OCI-LY7 (cell line): ENCODE data around the gene PLXNA4. TPM values are rescaled to one million over a fixed set of nuclear protein-coding genes. Genes with fewer than 3 reads are reported as not detected.

Source experiments
- BruUV-seq: library from RNA; stranded (reverse); fragments of 400-500 nt; replicated peaks from 2 replicates; lab custom pipeline; 2021; lab: Mats Ljungman, UMichigan
- CTCF ChIA-PET: fragments of 300-600 bp; sonication (Branson Sonifier 250); formaldehyde crosslinking; loops from one replicate; lab custom pipeline; 2022; ENCODE audit warnings: antibody characterized with exemption; ENCODE audit not compliant: unreplicated experiment; lab: Charles Lee
- POLR2A ChIA-PET: fragments of 300-600 bp; sonication (Branson Sonifier 250); formaldehyde crosslinking; loops from one replicate; lab custom pipeline; 2022; ENCODE audit warnings: antibody characterized with exemption; lab: Charles Lee
- DNase-seq: peaks from one replicate; pipeline ENCODE4 v3.0.0-alpha.2; 2015; ENCODE audit warnings: low spot score
- H2AFZ ChIP-seq: fragments of 200-600 bp; sonication (generic), shearing (Covaris generic); 2 replicates; pipeline ENCODE4 v1.6.1; 2014; ENCODE audit warnings: mild to moderate bottlenecking, antibody characterized with exemption, low read length, moderate library complexity
- H3K27ac ChIP-seq: fragments of 200-600 bp; sonication (generic); 2 replicates; pipeline ENCODE4 v1.5.1; 2014; ENCODE audit warnings: mixed run types, low read depth, mild to moderate bottlenecking, moderate library complexity, low read length, inconsistent platforms; ENCODE audit not compliant: poor library complexity, severe bottlenecking
- H3K36me3 ChIP-seq: fragments of 200-600 bp; sonication (generic); 2 replicates; pipeline ENCODE4 v1.6.1; 2014; ENCODE audit warnings: mild to moderate bottlenecking, antibody characterized with exemption, low read length, moderate library complexity, mixed read lengths; ENCODE audit not compliant: insufficient read depth
- H3K4me1 ChIP-seq: fragments of 200-600 bp; sonication (generic); 2 replicates; pipeline ENCODE4 v1.5.1; 2014; ENCODE audit warnings: mild to moderate bottlenecking, low read length; ENCODE audit not compliant: insufficient read depth, poor library complexity, severe bottlenecking
- H3K4me2 ChIP-seq: fragments of 200-600 bp; sonication (generic); 2 replicates; pipeline ENCODE4 v1.6.1; 2014; ENCODE audit warnings: mild to moderate bottlenecking, low read length
- H3K4me3 ChIP-seq: fragments of 200-600 bp; sonication (generic); 2 replicates; pipeline ENCODE4 v1.5.1; 2014; ENCODE audit warnings: mild to moderate bottlenecking, low read depth, low read length; ENCODE audit not compliant: poor library complexity, severe bottlenecking
- H3K79me2 ChIP-seq: fragments of 200-600 bp; sonication (generic); 2 replicates; pipeline ENCODE4 v1.6.1; 2016; ENCODE audit warnings: low read depth, mild to moderate bottlenecking, low read length, moderate library complexity, mixed read lengths; ENCODE audit not compliant: insufficient read depth
- H3K9me2 ChIP-seq: fragments of 200-600 bp; sonication (generic); 2 replicates; pipeline ENCODE4 v1.6.1; 2016; ENCODE audit warnings: mild to moderate bottlenecking, low read length, mixed read lengths; ENCODE audit not compliant: insufficient read depth
- H3K9me3 ChIP-seq: fragments of 200-600 bp; sonication (generic); 2 replicates; pipeline ENCODE4 v1.6.1; 2014; ENCODE audit warnings: mild to moderate bottlenecking, mixed run types, low read length, mixed read lengths
- H4K20me1 ChIP-seq: fragments of 200-600 bp; sonication (generic); 2 replicates; pipeline ENCODE4 v1.6.1; 2014; ENCODE audit warnings: mild to moderate bottlenecking, antibody characterized with exemption, low read length, moderate library complexity, mixed read lengths; ENCODE audit not compliant: insufficient read depth
- EZH2phosphoT487 ChIP-seq: fragments of 200-600 bp; sonication (generic); IDR thresholded peaks from 2 replicates; pipeline ENCODE4 v1.6.1; 2018; ENCODE audit warnings: low read depth, borderline replicate concordance, mild to moderate bottlenecking, mixed run types, antibody characterized with exemption, low read length, moderate library complexity, mixed read lengths
- intact Hi-C: fragments of 100-400 bp; cut with micrococcal nuclease; formaldehyde crosslinking; loops from one replicate; pipeline ENCODE4 v1.10.0; 2022; ENCODE audit not compliant: unreplicated experiment
- total RNA-seq, 2 experiments: library from RNA; depleted of rRNA in 1 of 2; stranded (reverse); fragments of >200 nt in 1 of 2; shearing (Covaris generic) in 1 of 2; gene quantifications; 2 replicates each; pipeline ENCODE4 v1.2.3, GENCODE V29; 2014 to 2022
- TF ChIP-seq, protein P1 (sequence below): fragments of 200-600 bp; sonication (generic); conservative IDR thresholded peaks from 2 replicates; pipeline ENCODE4 v1.5.1; 2014; ENCODE audit warnings: mild to moderate bottlenecking, antibody characterized with exemption, low read length, moderate library complexity, mixed read lengths

PLXNA4 gene
- total RNA-seq, 2 experiments from 2014 or later: not detected

DNA sequence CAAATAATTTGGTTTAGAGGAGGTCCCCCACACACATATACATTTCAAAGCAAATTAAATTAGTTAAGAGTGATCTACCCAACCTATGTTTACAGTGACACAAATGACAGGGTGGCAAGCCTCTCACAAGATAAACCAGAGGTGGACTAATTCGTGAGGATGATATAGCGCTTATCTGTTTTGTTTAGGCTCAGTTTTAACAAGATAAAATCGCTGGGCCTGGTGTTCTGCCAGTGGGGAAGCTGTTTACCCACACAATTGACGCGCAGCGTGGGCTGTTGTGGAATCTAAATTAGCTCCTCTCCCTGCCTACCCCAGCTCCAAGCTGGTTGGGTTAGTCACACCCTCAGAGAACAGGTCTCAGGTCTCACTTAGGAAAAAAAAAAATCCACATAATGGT, 16.7 kb upstream of the PLXNA4 start:
- no peaks in the 10 kb centered on the region for H3K79me2 ChIP-seq
- H4K20me1 ChIP-seq: no peaks in the 10 kb centered on the region
- BruUV-seq: no TSS peak
- no peak overlapping the region for H3K4me2 ChIP-seq
- H3K4me1 ChIP-seq: no peaks in the 10 kb centered on the region
- H3K9me3 ChIP-seq: no peaks in the 10 kb centered on the region
- ChIA-PET POLR2A (interaction anchor here (0.6 to 0.7 kb wide), 3 partner anchors 8 to 237 kb away, joined by 3 to 5 read pairs (median 3); no protein-coding TSS in a partner anchor), CTCF (no interaction called here)
- no peak overlapping the region for H3K4me3 ChIP-seq
- no peaks in the 10 kb centered on the region for H3K36me3 ChIP-seq
- no peak overlapping the region for H3K27ac ChIP-seq
- DNase-seq: no peak
- intact Hi-C loops: no loop called here
- no peak overlapping the region for H2AFZ ChIP-seq
- H3K9me2 ChIP-seq: no peaks in the 10 kb centered on the region
- no peak for TF ChIP-seq EZH2phosphoT487
- TF ChIP-seq, protein P1, sequence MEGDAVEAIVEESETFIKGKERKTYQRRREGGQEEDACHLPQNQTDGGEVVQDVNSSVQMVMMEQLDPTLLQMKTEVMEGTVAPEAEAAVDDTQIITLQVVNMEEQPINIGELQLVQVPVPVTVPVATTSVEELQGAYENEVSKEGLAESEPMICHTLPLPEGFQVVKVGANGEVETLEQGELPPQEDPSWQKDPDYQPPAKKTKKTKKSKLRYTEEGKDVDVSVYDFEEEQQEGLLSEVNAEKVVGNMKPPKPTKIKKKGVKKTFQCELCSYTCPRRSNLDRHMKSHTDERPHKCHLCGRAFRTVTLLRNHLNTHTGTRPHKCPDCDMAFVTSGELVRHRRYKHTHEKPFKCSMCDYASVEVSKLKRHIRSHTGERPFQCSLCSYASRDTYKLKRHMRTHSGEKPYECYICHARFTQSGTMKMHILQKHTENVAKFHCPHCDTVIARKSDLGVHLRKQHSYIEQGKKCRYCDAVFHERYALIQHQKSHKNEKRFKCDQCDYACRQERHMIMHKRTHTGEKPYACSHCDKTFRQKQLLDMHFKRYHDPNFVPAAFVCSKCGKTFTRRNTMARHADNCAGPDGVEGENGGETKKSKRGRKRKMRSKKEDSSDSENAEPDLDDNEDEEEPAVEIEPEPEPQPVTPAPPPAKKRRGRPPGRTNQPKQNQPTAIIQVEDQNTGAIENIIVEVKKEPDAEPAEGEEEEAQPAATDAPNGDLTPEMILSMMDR: no peak

DNA sequence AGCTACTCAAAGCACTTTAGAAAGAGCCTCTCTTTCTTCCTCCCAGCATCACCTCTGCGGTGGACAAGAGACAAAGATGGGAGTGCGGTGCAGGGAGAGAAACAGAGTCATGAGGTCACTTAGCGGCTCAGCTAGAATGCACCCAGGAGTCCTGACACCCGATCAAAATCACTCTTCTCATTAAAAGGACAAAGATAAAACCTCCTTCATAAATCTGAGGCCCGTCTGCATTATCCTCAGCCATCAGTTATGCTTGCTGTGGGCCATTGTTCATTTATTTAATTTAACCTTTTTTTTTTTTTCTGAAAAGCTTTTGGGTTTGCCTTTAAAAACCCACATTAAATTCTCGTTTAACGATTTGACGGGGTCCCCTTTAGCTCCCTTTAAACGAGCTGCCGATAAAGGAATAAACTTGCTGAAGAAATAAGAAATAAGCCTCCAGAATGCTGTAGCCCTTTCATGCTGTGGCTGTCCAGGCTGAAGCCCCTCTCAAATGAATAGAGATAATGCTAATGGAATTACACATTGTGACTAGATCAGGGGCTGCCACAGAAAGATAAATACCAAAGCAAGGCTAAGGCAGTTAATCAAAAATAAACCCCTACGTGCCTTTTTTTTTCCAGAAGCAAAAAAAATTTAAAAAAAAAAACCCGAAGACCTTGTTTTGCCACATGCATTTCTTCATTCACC, 16.1 kb upstream of the PLXNA4 start:
- H3K27ac ChIP-seq: no peak overlapping the region
- intact Hi-C loops: no loop called here
- no peaks in the 10 kb centered on the region for H3K9me3 ChIP-seq
- DNase-seq: no peak
- H2AFZ ChIP-seq: no peak overlapping the region
- POLR2A ChIA-PET: interaction anchor here (0.6 to 0.7 kb wide), 3 partner anchors 9 to 236 kb away, joined by 3 to 5 read pairs (median 3); no protein-coding TSS in a partner anchor
- H3K4me1 ChIP-seq: no peaks in the 10 kb centered on the region
- no peaks in the 10 kb centered on the region for H3K36me3 ChIP-seq
- H3K4me2 ChIP-seq: no peak overlapping the region
- H3K79me2 ChIP-seq: no peaks in the 10 kb centered on the region
- no peaks in the 10 kb centered on the region for H3K9me2 ChIP-seq
- H4K20me1 ChIP-seq: no peaks in the 10 kb centered on the region
- BruUV-seq: no TSS peak
- TF ChIP-seq EZH2phosphoT487: no peak
- TF ChIP-seq, protein P1: no peak
- no peak overlapping the region for H3K4me3 ChIP-seq
- CTCF ChIA-PET: no interaction called here

DNA sequence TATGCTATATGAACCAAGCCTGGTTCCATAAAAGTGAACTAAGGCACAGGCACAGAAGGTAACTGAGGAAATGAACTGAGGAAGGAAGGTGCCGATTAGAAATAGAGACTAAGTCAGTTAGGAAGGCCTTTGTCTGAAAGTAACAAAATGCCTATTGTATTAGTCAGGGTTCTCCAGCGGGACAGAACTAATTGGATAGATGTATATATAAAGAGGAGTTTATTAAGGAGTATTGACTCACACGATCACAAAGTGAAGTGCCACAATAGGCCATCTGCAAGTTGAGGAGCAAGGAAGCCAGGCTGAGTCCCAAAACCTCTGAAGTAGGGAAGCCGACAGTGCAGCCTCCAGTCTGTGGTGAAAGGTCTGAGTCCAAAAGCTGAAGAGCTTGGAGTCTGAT, 13.9 kb upstream of the PLXNA4 start:
- Histone ChIP-seq H3K4me3 (no peak overlapping the region), H3K9me3 (no peaks in the 10 kb centered on the region), H3K4me2 (no peak overlapping the region), H3K9me2 (no peaks in the 10 kb centered on the region), H3K4me1 (no peaks in the 10 kb centered on the region), H2AFZ (no peak overlapping the region), H3K79me2 (no peaks in the 10 kb centered on the region), H4K20me1 (no peaks in the 10 kb centered on the region), H3K27ac (no peak overlapping the region), H3K36me3 (no peaks in the 10 kb centered on the region)
- CTCF ChIA-PET: no interaction called here
- POLR2A ChIA-PET: no interaction called here
- TF ChIP-seq EZH2phosphoT487: no peak
- TF ChIP-seq, protein P1: no peak
- BruUV-seq: no TSS peak
- DNase-seq: no peak
- intact Hi-C loops: no loop called here
